Trophoblast cell (in vitro differentiated cells and primary cell): ENCODE results near the gene CES2.
"Not testable (repeated sequence)": the region's sequence is repeated elsewhere in the genome, so short reads cannot be mapped to it uniquely, and the experiment has no call there.

Experiments used
- DNase-seq, 2 donors: peaks; one replicate each; pipeline ENCODE4 v3.0.0-alpha.2; 2016
- H2AFZ ChIP-seq: 2 replicates; pipeline ENCODE4 v1.6.1; 2013; ENCODE audit warnings: low read length, moderate library complexity, mild to moderate bottlenecking; ENCODE audit not compliant: insufficient read depth, poor library complexity
- H2AK5ac ChIP-seq: 2 replicates; pipeline ENCODE4 v1.6.1; 2013; ENCODE audit warnings: mild to moderate bottlenecking, low read length
- H2BK120ac ChIP-seq: 2 replicates; pipeline ENCODE4 v1.6.1; 2013; ENCODE audit warnings: low read length, mild to moderate bottlenecking, moderate library complexity; ENCODE audit not compliant: insufficient read depth, poor library complexity
- H2BK12ac ChIP-seq: 2 replicates; pipeline ENCODE4 v1.6.1; 2013; ENCODE audit warnings: mild to moderate bottlenecking, low read length, moderate library complexity
- H2BK5ac ChIP-seq: 2 replicates; pipeline ENCODE4 v1.6.1; 2013; ENCODE audit warnings: low read length, low read depth, moderate library complexity, mild to moderate bottlenecking; ENCODE audit not compliant: poor library complexity
- H3K14ac ChIP-seq: 2 replicates; pipeline ENCODE4 v1.6.1; 2013; ENCODE audit warnings: mild to moderate bottlenecking, low read length
- H3K18ac ChIP-seq: 2 replicates; pipeline ENCODE4 v1.6.1; 2013; ENCODE audit warnings: mild to moderate bottlenecking, low read length
- H3K23ac ChIP-seq: 2 replicates; pipeline ENCODE4 v1.6.1; 2013; ENCODE audit warnings: low read length
- H3K27ac ChIP-seq: 2 replicates; pipeline ENCODE4 v1.5.1; 2013; ENCODE audit warnings: low read depth, mild to moderate bottlenecking, inconsistent platforms, low read length, moderate library complexity
- H3K27me3 ChIP-seq: 2 replicates; pipeline ENCODE4 v1.6.1; 2013; ENCODE audit warnings: inconsistent platforms, mild to moderate bottlenecking, low read length, moderate library complexity; ENCODE audit not compliant: insufficient read depth
- H3K36me3 ChIP-seq, 2 experiments: 1 replicate in 1 of 2; 2 replicates in 1 of 2; pipeline ENCODE4 v1.6.1; 2013; ENCODE audit warnings: low read length in 2 of 2, mild to moderate bottlenecking in 2 of 2, moderate library complexity in 1 of 2; ENCODE audit not compliant: insufficient read depth in 2 of 2, control insufficient read depth in 1 of 2
- H3K4ac ChIP-seq: 2 replicates; pipeline ENCODE4 v1.6.1; 2013; ENCODE audit warnings: low read depth, mild to moderate bottlenecking, low read length, moderate library complexity
- H3K4me1 ChIP-seq, 2 experiments: 1 replicate in 1 of 2; 2 replicates in 1 of 2; pipeline ENCODE4 v1.6.1; 2013; ENCODE audit warnings: low read length in 2 of 2, mild to moderate bottlenecking in 2 of 2, moderate library complexity in 1 of 2; ENCODE audit not compliant: insufficient read depth in 2 of 2, control insufficient read depth in 1 of 2
- H3K4me2 ChIP-seq: 2 replicates; pipeline ENCODE4 v1.6.1; 2013; ENCODE audit warnings: inconsistent platforms, mild to moderate bottlenecking, low read length, moderate library complexity
- H3K4me3 ChIP-seq: 2 replicates; pipeline ENCODE4 v1.5.1; 2013; ENCODE audit warnings: mild to moderate bottlenecking, low read depth, low read length, inconsistent platforms
- H3K79me1 ChIP-seq: one replicate; pipeline ENCODE4 v1.6.1; 2013; ENCODE audit warnings: low read length
- H3K79me2 ChIP-seq: 2 replicates; pipeline ENCODE4 v1.6.1; 2013; ENCODE audit warnings: low read length, mild to moderate bottlenecking; ENCODE audit not compliant: control insufficient read depth, insufficient read depth, poor library complexity
- H3K9ac ChIP-seq: 2 replicates; pipeline ENCODE4 v1.6.1; 2013; ENCODE audit warnings: mild to moderate bottlenecking, low read length
- H3K9me3 ChIP-seq: 2 replicates; pipeline ENCODE4 v1.6.1; 2013; ENCODE audit warnings: low read depth, mild to moderate bottlenecking, control low read depth, inconsistent platforms, low read length; ENCODE audit not compliant: insufficient read depth
- H4K12ac ChIP-seq: 2 replicates; pipeline ENCODE4 v1.6.1; 2013; ENCODE audit warnings: low read depth, mild to moderate bottlenecking, low read length, moderate library complexity
- H4K8ac ChIP-seq: 2 replicates; pipeline ENCODE4 v1.6.1; 2013; ENCODE audit warnings: low read depth, mild to moderate bottlenecking, low read length, moderate library complexity
- H4K91ac ChIP-seq: one replicate; pipeline ENCODE4 v1.6.1; 2013; ENCODE audit warnings: low read depth, mild to moderate bottlenecking, low read length, moderate library complexity
- WGBS: extraction: QIAGEN DNeasy Blood & Tissue Kit; methylation state at CpG from one replicate; pipeline ENCODE4 v1.1.7; 2013; ENCODE audit warnings: missing lambda C conversion rate; ENCODE audit not compliant: insufficient read length, insufficient coverage; ENCODE audit errors: extremely low coverage; 5-methylcytosine and 5-hydroxymethylcytosine counted together

The CES2 gene

GRCh38 chr16:66953462-66954096, 18.3 kb downstream of the CES2 start:
- Histone ChIP-seq H3K27me3 (peaks cover 11% of the 10 kb centered on the region), H3K36me3 (no peaks in the 10 kb centered on the region), H3K79me2 (no peaks in the 10 kb centered on the region), H3K27ac (no peak overlapping the region), H3K4me3 (no peak overlapping the region), H3K23ac (no peak overlapping the region), H4K91ac (no peak overlapping the region), H3K4me1 (no peaks in the 10 kb centered on the region), H2BK120ac (no peak overlapping the region), H3K9me3 (peaks cover 1% of the 10 kb centered on the region), H2BK5ac (no peak overlapping the region), H2BK12ac (no peak overlapping the region), H2AFZ (no peak overlapping the region), H4K8ac (no peak overlapping the region), H4K12ac (no peak overlapping the region), H3K4me2 (no peak overlapping the region), H3K14ac (no peak overlapping the region), H3K9ac (no peak overlapping the region), H3K18ac (no peak overlapping the region), H3K4ac (no peak overlapping the region), H2AK5ac (no peak overlapping the region), H3K79me1 (no peaks in the 10 kb centered on the region)
- no CpG with 5 or more reads among the region's 10 CpGs for WGBS
- DNase-seq: no peak

- DNase-seq: peak; percentile 59 to 87
Measured at GRCh38 chr16:66954097-66954659, 18.9 kb downstream of the CES2 start.

GRCh38 chr16:66955363-66956153, 20.2 kb downstream of the CES2 start:
- not testable (repeated sequence) for H4K91ac ChIP-seq, H3K79me2 ChIP-seq, H4K12ac ChIP-seq, H3K23ac ChIP-seq, H3K36me3 ChIP-seq, H2AK5ac ChIP-seq, H3K4me1 ChIP-seq, H3K9me3 ChIP-seq, H3K9ac ChIP-seq, H2BK120ac ChIP-seq, H3K79me1 ChIP-seq, H2BK5ac ChIP-seq, H3K14ac ChIP-seq, H3K18ac ChIP-seq, H3K4ac ChIP-seq, H3K27me3 ChIP-seq, H4K8ac ChIP-seq, DNase-seq, H2BK12ac ChIP-seq, H3K27ac ChIP-seq, H2AFZ ChIP-seq, H3K4me3 ChIP-seq, H3K4me2 ChIP-seq
- no CpG with 5 or more reads among the region's 17 CpGs for WGBS

More at GRCh38 chr16:66954097-66954659, 18.9 kb downstream of the CES2 start:
- Histone ChIP-seq H3K4me1 (no peaks in the 10 kb centered on the region), H2AFZ (no peak overlapping the region), H4K12ac (no peak overlapping the region), H4K91ac (no peak overlapping the region), H3K18ac (no peak overlapping the region), H2BK12ac (no peak overlapping the region), H3K14ac (no peak overlapping the region), H3K27me3 (peaks cover 5% of the 10 kb centered on the region), H3K23ac (no peak overlapping the region), H3K9ac (no peak overlapping the region), H3K4ac (no peak overlapping the region), H3K4me2 (no peak overlapping the region), H3K9me3 (peaks cover 1% of the 10 kb centered on the region), H3K4me3 (no peak overlapping the region), H2BK120ac (no peak overlapping the region), H4K8ac (no peak overlapping the region), H3K79me1 (no peaks in the 10 kb centered on the region), H3K36me3 (no peaks in the 10 kb centered on the region), H2BK5ac (no peak overlapping the region), H2AK5ac (no peak overlapping the region), H3K79me2 (no peaks in the 10 kb centered on the region), H3K27ac (no peak overlapping the region)
- WGBS: no CpG with 5 or more reads among the region's 8 CpGs

GRCh38 chr16:66956154-66956457, 20.8 kb downstream of the CES2 start:
- H3K23ac ChIP-seq, H3K27ac ChIP-seq, H3K27me3 ChIP-seq, H3K4ac ChIP-seq, H3K79me1 ChIP-seq, H3K4me2 ChIP-seq, H3K4me3 ChIP-seq, H3K9me3 ChIP-seq, H3K36me3 ChIP-seq, H4K8ac ChIP-seq, H4K12ac ChIP-seq, H2BK12ac ChIP-seq, H4K91ac ChIP-seq, H2BK120ac ChIP-seq, H2AK5ac ChIP-seq, DNase-seq, H2BK5ac ChIP-seq, H3K18ac ChIP-seq, H3K79me2 ChIP-seq, H3K4me1 ChIP-seq, H3K14ac ChIP-seq, H2AFZ ChIP-seq, H3K9ac ChIP-seq: not testable (repeated sequence)
- WGBS: no CpG with 5 or more reads among the region's 1 CpG
